Panc1 (cell line): ENCODE measurements around the gene URAD.

Experiments
- POLR2AphosphoS5 ChIP-seq: IDR thresholded peaks from 2 replicates; pipeline ENCODE4 v1.6.1; 2012; ENCODE audit warnings: mild to moderate bottlenecking, low read depth, low read length, moderate library complexity
- SIN3A ChIP-seq: IDR thresholded peaks from 2 replicates; pipeline ENCODE4 v1.6.1; 2012; ENCODE audit warnings: low read depth, mild to moderate bottlenecking, low read length, moderate library complexity, borderline replicate concordance; ENCODE audit not compliant: insufficient read depth
- TCF7L2 ChIP-seq: IDR thresholded peaks from 2 replicates; pipeline ENCODE4 v1.6.1; 2011; ENCODE audit warnings: mild to moderate bottlenecking, low read depth, low read length, inconsistent platforms
- TF ChIP-seq, protein P1 (sequence below): fragments of 450-650 bp; IDR thresholded peaks from 2 replicates; pipeline ENCODE4 v1.5.1; 2017; ENCODE audit warnings: mild to moderate bottlenecking
- TF ChIP-seq, protein P2 (sequence below), 2 experiments: IDR thresholded peaks; 2 replicates each; pipeline ENCODE4 v1.6.1; 2011 to 2012; ENCODE audit warnings: low read depth in 2 of 2, control low read depth in 1 of 2, low read length in 1 of 2, mild to moderate bottlenecking in 1 of 2, moderate library complexity in 1 of 2; ENCODE audit not compliant: insufficient read depth in 1 of 2

DNA sequence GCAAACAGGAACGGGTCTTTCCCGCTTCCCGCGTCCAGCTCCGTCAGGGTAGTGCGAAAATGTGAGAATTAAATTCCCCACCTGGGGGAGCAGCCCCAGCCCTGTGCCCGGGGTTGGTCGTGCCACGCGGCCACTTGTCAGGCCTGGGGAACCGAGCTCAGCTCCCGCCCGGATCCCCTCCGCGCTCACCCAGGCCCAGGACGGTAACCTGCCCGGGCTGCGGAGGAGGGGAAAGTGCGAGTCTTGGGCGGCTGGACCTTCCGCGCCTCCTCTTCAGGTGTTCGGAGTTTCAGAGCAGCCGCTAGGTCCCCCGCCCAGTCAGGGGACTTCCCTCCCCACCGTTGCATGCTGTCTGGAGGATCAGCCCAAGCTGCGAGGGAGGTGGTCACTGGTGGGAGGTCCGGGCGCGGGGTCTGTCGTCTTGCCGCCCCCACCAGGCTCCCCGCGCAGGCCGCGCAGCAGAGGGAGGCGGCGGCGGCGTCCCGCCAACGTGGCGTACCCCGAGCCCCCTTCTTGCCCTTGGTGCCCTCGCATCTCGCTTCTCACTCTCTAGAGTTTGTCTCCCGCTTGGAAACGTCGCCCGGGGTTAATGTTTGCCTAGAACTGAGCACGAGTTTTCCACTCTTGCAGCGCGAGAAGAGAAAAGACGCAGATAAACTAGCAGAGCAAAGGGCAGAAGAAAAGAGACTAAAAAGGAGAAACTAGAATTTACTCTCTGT, 8.1 kb downstream of the URAD start:
- TF ChIP-seq, protein P1, sequence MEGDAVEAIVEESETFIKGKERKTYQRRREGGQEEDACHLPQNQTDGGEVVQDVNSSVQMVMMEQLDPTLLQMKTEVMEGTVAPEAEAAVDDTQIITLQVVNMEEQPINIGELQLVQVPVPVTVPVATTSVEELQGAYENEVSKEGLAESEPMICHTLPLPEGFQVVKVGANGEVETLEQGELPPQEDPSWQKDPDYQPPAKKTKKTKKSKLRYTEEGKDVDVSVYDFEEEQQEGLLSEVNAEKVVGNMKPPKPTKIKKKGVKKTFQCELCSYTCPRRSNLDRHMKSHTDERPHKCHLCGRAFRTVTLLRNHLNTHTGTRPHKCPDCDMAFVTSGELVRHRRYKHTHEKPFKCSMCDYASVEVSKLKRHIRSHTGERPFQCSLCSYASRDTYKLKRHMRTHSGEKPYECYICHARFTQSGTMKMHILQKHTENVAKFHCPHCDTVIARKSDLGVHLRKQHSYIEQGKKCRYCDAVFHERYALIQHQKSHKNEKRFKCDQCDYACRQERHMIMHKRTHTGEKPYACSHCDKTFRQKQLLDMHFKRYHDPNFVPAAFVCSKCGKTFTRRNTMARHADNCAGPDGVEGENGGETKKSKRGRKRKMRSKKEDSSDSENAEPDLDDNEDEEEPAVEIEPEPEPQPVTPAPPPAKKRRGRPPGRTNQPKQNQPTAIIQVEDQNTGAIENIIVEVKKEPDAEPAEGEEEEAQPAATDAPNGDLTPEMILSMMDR, result no peak
- TF ChIP-seq SIN3A, result no peak
- TF ChIP-seq POLR2AphosphoS5, result no peak
- TF ChIP-seq, protein P2, sequence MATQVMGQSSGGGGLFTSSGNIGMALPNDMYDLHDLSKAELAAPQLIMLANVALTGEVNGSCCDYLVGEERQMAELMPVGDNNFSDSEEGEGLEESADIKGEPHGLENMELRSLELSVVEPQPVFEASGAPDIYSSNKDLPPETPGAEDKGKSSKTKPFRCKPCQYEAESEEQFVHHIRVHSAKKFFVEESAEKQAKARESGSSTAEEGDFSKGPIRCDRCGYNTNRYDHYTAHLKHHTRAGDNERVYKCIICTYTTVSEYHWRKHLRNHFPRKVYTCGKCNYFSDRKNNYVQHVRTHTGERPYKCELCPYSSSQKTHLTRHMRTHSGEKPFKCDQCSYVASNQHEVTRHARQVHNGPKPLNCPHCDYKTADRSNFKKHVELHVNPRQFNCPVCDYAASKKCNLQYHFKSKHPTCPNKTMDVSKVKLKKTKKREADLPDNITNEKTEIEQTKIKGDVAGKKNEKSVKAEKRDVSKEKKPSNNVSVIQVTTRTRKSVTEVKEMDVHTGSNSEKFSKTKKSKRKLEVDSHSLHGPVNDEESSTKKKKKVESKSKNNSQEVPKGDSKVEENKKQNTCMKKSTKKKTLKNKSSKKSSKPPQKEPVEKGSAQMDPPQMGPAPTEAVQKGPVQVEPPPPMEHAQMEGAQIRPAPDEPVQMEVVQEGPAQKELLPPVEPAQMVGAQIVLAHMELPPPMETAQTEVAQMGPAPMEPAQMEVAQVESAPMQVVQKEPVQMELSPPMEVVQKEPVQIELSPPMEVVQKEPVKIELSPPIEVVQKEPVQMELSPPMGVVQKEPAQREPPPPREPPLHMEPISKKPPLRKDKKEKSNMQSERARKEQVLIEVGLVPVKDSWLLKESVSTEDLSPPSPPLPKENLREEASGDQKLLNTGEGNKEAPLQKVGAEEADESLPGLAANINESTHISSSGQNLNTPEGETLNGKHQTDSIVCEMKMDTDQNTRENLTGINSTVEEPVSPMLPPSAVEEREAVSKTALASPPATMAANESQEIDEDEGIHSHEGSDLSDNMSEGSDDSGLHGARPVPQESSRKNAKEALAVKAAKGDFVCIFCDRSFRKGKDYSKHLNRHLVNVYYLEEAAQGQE (IDR thresholded peaks at IDR 0.05; ENCODE audit: insufficient read depth in 1 of 2, low read depth in 2 of 2, low read length in 1 of 2), result no peak
- no peak for TF ChIP-seq TCF7L2
